ENCODE measurements around the gene ASF1A. TPM values are rescaled to one million over a fixed set of nuclear protein-coding genes. Genes with fewer than 3 reads are reported as not detected.
"Not testable (repeated sequence)": the region's sequence is repeated elsewhere in the genome, so short reads cannot be mapped to it uniquely, and the experiment has no call there.

Gene ASF1A
- total and polyA plus RNA-seq, 10 of the 15 experiments (the other 5 are each of a cell fraction or from before 2014, with no cell fraction given), result 23.7 to 103 (median 31.5) TPM

DNA sequence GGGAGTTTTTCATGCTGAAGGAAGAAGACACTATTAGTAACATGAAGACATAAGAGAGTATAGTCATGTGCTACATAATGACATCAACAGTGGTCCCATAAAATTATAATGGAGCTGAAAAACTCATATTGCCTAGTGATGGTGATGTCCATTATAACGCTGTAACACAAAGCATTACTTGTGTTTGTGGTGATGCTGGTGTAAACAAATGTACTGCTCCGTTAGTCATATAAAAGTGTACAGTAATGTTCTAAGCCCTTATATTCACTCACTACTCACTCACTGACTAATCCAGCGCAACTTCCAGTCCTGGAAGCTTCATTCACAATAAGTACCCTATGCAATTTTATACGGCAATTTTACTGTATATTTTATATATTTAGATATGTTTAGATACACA lies 26.8 kb upstream of the ASF1A start (continued):
- TF ChIP-seq, protein P1, sequence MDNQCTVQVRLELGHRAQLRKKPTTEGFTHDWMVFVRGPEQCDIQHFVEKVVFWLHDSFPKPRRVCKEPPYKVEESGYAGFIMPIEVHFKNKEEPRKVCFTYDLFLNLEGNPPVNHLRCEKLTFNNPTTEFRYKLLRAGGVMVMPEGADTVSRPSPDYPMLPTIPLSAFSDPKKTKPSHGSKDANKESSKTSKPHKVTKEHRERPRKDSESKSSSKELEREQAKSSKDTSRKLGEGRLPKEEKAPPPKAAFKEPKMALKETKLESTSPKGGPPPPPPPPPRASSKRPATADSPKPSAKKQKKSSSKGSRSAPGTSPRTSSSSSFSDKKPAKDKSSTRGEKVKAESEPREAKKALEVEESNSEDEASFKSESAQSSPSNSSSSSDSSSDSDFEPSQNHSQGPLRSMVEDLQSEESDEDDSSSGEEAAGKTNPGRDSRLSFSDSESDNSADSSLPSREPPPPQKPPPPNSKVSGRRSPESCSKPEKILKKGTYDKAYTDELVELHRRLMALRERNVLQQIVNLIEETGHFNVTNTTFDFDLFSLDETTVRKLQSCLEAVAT (IDR thresholded peaks at IDR 0.05), result no peak

DNA sequence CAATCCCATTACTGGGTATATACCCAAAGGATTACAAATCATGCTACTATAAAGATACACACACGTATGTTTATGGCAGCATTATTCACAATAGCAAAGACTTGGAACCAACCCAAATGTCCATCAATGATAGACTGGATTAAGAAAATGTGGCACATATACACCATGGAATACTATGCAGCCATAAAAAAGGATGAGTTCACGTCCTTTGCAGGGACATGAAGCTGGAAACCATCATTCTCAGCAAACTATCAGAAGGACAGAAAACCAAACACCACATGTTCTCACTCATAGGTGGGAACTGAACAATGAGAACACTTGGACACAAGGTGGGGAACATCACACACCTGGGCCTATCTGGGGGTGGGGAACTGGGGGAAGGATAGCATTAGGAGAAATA lies 25.1 kb upstream of the ASF1A start:
- H3K4me2 ChIP-seq (ENCODE audit: control insufficient read depth, insufficient read depth); H3K27me3 ChIP-seq (replicated peaks in 1 of 2; ENCODE audit: control insufficient read depth in 2 of 2, insufficient read depth in 2 of 2, low read length in 1 of 2); H3K36me3 ChIP-seq (ENCODE audit: control insufficient read depth in 2 of 2, insufficient read depth in 2 of 2, low read length in 1 of 2); H3K27ac ChIP-seq (ENCODE audit: control insufficient read depth, insufficient read depth); H3K9ac ChIP-seq (ENCODE audit: control insufficient read depth, insufficient read depth, low read length); H3K79me2 ChIP-seq (ENCODE audit: control insufficient read depth, insufficient read depth, low read length); H3K4me1 ChIP-seq (ENCODE audit: control insufficient read depth, insufficient read depth, low read length); RAD21 ChIA-PET (ENCODE audit: unreplicated experiment); H3K4me3 ChIP-seq; CTCF ChIA-PET; FAIRE-seq; POLR2A ChIA-PET; in situ Hi-C loops (cut with MboI); H3K9me3 ChIP-seq (replicated peaks; ENCODE audit: control insufficient read depth, insufficient read depth, low read length); H2AFZ ChIP-seq (ENCODE audit: control insufficient read depth, low read depth, low read length); ATAC-seq; DNase-seq (ENCODE audit: low read depth, low spot score); H4K20me1 ChIP-seq (ENCODE audit: control insufficient read depth, insufficient read depth); BruUV-seq (replicated peaks); intact Hi-C loops (cut with micrococcal nuclease; ENCODE audit: unreplicated experiment): not testable (repeated sequence)
- 75% methylated on average over 2 of the region's 2 CpGs for WGBS (ENCODE audit: insufficient coverage, insufficient replicate concordance, low lambda C conversion rate, missing lambda C conversion rate)
- SMC1A ChIA-PET (ENCODE audit: uncharacterized antibody, unreplicated experiment), result interaction anchor here (1.2 kb wide), 1 partner anchor 13 kb away, joined by 4 read pairs; no protein-coding TSS in a partner anchor

DNA sequence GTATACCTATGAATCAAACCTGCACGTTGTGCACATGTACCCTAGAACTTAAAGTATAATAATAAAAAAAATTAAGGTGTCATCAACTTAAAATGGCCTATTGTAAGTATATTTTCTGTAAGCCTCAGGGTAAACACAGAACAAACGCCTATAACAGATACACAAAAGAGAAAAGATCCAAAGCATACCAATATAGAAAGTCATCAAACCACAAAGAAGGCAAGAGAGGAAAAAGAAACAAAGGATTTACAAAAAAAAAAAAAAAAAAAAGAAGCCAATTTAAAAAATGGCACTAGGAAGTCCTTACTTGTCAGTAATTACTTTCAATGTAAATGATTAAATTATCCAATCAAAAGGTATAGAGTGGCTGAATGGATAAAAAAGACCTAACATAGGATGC lies 24.6 kb upstream of the ASF1A start:
- no peaks in the 10 kb centered on the region for H3K36me3 ChIP-seq (ENCODE audit: control insufficient read depth in 2 of 2, insufficient read depth in 2 of 2, low read length in 1 of 2)
- CTCF ChIA-PET, result no interaction called here
- POLR2A ChIA-PET, result no interaction called here
- SMC1A ChIA-PET (ENCODE audit: uncharacterized antibody, unreplicated experiment), result no interaction called here
- H3K79me2 ChIP-seq (ENCODE audit: control insufficient read depth, insufficient read depth, low read length), result no peaks in the 10 kb centered on the region
- ATAC-seq (no peak), FAIRE-seq (no peak), DNase-seq (ENCODE audit: low read depth, low spot score) (no peak)
- no peaks in the 10 kb centered on the region; the same call in 1 of the 3 replicates for H3K9me3 ChIP-seq (replicated peaks; ENCODE audit: control insufficient read depth, insufficient read depth, low read length)
- intact Hi-C loops (cut with micrococcal nuclease; ENCODE audit: unreplicated experiment) (no loop called here), in situ Hi-C loops (cut with MboI) (no loop called here)
- no peaks in the 10 kb centered on the region for H3K4me1 ChIP-seq (ENCODE audit: control insufficient read depth, insufficient read depth, low read length)
- BruUV-seq (replicated peaks), result no TSS peak
- WGBS (ENCODE audit: insufficient coverage, insufficient replicate concordance, low lambda C conversion rate, missing lambda C conversion rate), result 83% methylated on average over 2 of the region's 2 CpGs
- no peak overlapping the region for H2AFZ ChIP-seq (ENCODE audit: control insufficient read depth, low read depth, low read length)
- no peaks in the 10 kb centered on the region for H3K27me3 ChIP-seq (replicated peaks in 1 of 2; ENCODE audit: control insufficient read depth in 2 of 2, insufficient read depth in 2 of 2, low read length in 1 of 2)
- no peak overlapping the region for H3K4me3 ChIP-seq
- H3K27ac ChIP-seq (ENCODE audit: control insufficient read depth, insufficient read depth), result no peak overlapping the region
- H3K9ac ChIP-seq (ENCODE audit: control insufficient read depth, insufficient read depth, low read length), result no peak overlapping the region
- RAD21 ChIA-PET (ENCODE audit: unreplicated experiment), result no interaction called here
- H3K4me2 ChIP-seq (ENCODE audit: control insufficient read depth, insufficient read depth), result no peak overlapping the region
- H4K20me1 ChIP-seq (ENCODE audit: control insufficient read depth, insufficient read depth), result no peaks in the 10 kb centered on the region
- no peak for TF ChIP-seq ZBED1 (IDR thresholded peaks at IDR 0.05; ENCODE audit: borderline replicate concordance)
- no peak for TF ChIP-seq TCF7 (IDR thresholded peaks at IDR 0.05; ENCODE audit: borderline replicate concordance)
- TF ChIP-seq, protein P2, sequence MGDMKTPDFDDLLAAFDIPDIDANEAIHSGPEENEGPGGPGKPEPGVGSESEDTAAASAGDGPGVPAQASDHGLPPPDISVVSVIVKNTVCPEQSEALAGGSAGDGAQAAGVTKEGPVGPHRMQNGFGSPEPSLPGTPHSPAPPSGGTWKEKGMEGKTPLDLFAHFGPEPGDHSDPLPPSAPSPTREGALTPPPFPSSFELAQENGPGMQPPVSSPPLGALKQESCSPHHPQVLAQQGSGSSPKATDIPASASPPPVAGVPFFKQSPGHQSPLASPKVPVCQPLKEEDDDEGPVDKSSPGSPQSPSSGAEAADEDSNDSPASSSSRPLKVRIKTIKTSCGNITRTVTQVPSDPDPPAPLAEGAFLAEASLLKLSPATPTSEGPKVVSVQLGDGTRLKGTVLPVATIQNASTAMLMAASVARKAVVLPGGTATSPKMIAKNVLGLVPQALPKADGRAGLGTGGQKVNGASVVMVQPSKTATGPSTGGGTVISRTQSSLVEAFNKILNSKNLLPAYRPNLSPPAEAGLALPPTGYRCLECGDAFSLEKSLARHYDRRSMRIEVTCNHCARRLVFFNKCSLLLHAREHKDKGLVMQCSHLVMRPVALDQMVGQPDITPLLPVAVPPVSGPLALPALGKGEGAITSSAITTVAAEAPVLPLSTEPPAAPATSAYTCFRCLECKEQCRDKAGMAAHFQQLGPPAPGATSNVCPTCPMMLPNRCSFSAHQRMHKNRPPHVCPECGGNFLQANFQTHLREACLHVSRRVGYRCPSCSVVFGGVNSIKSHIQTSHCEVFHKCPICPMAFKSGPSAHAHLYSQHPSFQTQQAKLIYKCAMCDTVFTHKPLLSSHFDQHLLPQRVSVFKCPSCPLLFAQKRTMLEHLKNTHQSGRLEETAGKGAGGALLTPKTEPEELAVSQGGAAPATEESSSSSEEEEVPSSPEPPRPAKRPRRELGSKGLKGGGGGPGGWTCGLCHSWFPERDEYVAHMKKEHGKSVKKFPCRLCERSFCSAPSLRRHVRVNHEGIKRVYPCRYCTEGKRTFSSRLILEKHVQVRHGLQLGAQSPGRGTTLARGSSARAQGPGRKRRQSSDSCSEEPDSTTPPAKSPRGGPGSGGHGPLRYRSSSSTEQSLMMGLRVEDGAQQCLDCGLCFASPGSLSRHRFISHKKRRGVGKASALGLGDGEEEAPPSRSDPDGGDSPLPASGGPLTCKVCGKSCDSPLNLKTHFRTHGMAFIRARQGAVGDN (IDR thresholded peaks at IDR 0.05), result no peak
- no peak for TF ChIP-seq NFYB (IDR thresholded peaks at IDR 0.05; ENCODE audit: insufficient read depth, low read depth, low read length)
- no peak for TF ChIP-seq NFYA (IDR thresholded peaks at IDR 0.05; ENCODE audit: borderline replicate concordance, low read depth, low read length)

Measured in GM12878 (cell line).